Middle frontal gyrus (tissue), 1 donor: ENCODE measurements around the gene ROBO1.
"Not testable (repeated sequence)": the region's sequence is repeated elsewhere in the genome, so short reads cannot be mapped to it uniquely, and the experiment has no call there.

Experiments used
- DNase-seq: peaks from one replicate; pipeline ENCODE4 v3.0.0-alpha.2; 2015; ENCODE audit warnings: low spot score; ENCODE audit errors: extremely low spot score

The ROBO1 gene

DNA sequence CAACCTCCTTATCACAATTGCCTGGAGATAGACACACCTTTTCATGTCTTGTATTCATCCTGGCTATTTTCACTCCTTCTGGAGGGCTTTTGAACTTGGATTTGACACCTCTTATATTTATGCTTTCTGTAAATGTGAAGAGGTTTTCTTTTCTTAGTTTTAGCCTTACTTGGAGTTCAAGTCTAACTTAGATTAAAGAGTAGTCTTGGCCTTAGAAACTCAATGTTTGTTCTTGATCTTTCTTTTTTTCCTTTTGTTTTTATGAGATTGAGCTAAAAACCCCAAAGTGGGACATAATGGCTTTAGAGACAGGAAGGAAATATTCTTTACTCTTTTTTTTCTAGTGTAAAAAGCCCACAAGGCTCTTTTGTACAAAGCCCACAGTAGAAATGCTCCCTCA lies 1054.9 kb downstream of the ROBO1 start:
- no peak for DNase-seq

DNA sequence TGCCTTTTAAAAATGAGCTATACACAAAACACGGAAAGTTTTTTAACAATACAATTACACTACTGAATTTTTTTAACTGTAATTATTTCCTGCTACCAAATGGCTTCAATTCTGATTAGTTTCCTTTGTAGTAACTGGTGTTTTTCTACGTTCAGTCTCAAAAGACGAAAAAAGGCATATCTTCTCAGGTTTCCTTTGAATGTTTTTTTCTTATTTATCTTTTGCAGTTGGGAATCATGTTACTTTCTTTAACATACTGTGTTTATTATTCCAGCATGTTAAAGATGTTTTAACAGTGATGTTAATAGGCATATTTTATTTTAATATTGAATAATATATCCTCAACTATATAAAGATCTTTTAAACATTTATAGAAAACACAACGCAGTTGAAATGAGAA lies 1055.5 kb downstream of the ROBO1 start:
- no peak for DNase-seq

DNA sequence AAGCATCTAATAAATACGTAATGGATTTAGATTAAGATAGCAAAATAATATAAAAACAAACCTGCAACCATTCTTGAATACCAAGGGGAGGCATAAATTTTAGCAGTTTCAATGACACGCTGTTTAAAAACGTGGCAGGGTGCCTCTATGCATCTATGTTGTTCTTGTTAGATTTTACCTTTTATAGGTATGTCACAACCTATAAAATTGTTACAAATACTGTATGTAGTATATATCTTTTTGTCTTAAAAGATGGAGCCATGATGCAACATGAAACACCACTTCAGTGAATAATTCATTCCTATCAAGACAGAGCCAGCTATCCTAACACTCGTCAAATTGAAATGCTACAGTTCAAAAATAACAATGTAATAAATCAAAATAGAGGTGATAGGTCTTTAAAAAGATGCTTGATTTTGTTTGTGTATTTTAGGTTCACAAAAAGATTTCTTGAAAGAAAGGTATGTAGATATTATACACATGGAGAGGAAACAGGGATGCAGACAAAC lies 1059.2 kb downstream of the ROBO1 start:
- DNase-seq = no peak

DNA sequence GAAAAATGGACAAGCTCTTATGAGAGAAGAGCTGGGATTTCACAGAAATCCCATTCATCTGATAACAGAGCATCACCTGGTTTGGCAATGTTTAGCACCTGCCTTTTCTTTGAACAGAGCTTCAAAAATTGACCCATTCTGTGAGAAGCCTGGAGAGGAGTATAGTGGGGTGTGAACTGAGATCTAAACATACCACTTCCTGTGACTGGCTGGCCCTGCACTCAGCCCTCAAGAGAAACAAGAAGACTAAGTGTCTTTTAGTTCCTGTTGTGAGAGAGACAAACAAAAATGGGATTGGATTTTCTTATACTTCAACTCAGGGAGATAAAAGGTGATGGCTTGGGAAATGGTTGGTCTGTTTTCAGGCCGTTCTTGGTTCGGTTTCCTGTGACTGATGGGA lies 1060.2 kb downstream of the ROBO1 start:
- no peak for DNase-seq

DNA sequence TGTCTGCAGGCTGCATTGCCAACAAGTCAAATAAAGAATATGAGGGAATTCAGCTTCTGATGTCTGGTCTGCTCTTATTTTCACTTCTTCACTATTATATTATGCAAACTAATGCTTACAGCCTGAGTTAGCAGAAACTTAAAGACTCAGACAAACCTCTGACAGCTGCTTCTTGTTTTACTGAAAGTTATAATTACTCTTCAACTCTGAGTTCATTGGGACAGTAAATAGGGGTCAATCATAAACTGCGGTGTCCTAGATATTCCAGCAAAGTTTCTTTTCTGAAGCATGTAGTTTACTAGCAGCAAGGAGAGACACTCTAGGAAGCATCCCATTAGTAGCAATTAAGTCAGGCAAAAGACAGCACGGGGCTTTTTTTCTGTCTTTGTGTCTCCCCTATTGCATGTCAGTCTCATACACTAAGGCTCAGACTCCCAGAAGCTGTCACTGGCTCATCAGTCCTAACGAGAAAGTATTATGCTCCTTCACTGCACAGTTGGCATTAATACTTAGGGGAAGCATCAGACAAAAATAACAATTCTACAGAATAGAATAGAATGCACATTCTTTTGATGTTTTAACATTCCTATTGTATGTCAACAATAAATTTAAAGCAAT lies 1060.8 kb downstream of the ROBO1 start:
- no peak for DNase-seq

DNA sequence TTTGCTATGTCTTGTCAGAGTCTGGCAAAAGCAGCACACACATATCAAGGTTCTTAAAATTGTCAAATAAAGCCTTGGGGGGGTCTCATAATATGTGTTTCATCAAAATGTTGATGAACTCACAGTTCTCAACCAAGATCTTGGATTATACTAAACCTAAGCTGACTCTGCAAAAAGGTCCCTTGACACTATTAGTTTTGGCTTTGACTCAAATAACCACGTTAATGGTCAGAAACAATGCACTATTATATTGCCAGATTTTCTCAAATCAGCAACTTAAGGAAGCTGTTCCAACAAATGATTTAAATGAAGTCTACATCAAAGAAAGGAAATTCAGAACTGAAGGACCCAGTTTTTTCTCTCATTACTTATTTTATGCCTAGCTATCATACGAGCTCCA lies 1063.9 kb downstream of the ROBO1 start:
- DNase-seq = no peak

DNA sequence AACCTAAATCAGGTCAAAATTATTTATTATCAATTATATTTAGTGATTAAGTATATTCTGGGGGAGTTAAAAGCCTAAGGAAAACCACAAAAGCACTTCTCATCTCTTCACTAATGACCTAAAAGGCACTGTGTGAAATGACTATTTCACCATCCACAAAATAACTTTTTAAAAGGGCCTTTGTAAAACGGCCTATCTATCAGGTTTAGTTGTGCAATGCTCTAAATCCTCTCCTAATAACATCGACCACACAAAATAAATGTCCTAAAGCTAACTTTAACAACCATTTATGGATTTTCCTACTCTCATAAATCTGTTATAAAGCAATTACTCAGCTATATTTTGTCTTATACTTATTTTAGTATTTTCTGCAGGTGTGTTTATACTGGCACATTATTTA lies 1066.3 kb downstream of the ROBO1 start:
- no peak for DNase-seq

DNA sequence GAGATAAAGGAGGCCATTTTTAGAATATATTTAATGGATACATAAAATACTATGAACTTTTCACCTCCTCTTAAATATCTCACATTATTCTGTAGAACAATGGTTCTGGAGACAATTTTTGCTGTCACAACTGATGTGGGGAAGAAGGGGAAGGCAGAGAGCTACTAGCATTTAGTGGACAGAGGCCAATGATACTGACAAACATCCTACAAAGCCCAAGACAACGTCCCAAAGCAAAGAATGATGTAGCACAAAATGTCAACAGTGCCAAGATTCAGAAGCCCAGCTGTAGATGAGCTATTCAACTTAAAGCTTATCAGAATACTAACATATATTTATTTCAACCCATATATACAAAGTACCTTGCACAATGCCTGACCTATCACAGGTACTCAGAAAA lies 1069.4 kb downstream of the ROBO1 start:
- DNase-seq = no peak

DNA sequence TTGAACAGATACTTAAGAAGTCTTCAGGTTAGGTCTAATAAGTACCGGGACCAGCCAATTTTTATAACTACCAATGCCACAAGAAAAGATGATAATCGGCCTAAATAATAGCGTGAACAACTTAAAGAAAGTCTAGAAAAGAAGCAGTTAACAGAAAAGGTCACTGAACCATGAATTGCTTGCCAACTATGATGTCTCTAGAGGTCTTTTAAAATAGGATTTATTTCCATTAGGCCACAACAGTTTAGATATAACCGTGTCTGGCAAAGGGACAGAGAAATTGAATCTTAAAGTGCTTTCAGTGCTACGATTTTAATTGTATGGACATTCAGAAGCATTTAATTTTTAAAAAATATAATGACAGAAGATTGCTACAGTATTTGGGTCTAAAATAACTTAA lies 1070.4 kb downstream of the ROBO1 start:
- DNase-seq = no peak

DNA sequence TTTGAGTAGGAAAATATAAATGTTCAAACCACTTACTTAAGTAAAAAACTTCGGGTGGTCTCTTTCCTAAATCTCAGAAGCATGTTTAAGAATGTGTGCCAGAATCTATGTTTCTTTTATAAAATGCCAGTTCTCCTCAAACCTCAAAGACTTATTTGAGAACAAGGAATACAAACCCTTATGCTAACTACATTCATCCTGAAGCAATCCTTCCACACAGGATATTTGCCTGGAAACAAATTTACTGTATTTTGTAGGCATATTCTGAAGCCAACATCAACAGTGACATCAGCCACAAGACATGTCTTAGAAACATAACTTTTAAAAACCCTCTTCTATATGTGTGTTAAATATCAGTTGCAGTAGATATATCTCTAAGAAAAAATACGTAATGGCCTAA lies 1077.0 kb downstream of the ROBO1 start:
- no peak for DNase-seq

DNA sequence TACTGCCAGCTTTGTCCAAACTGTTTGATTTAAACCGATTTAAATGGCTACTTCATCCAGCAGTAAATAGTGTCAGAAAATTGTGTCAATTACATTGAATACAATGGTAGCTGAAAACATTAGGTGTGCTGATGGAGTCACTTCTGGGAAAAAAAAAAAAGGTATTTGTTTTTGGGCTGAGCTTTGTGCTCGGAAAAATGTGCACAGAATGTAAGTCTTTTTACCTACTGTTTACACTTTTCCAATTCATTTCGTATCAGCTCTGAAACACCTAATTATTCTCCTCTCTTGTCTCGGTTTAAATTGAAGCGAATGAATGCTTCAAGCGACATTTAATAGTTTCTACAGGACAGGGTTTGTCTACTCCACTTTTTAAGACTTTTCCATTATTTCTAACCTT lies 1078.4 kb downstream of the ROBO1 start:
- no peak for DNase-seq

DNA sequence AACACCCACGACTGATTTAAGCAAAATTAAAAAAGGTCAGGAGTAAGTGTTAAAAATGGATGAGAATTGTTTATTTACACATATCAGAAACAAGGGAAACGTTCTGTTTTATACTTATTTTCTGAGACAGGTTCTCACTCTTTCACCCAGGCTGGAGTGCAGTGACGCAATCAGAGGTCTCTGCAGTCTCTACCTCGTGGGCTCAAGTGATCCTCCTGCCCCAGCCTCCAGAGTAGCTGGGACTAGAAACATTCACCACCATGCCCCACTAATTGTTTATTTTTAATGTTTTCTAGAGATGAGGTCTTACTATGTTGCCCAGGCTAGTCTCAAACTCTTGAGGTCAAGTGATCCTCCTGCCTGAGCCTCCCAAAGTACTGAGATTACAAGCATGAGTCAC lies 1080.3 kb downstream of the ROBO1 start:
- DNase-seq = no peak

DNA sequence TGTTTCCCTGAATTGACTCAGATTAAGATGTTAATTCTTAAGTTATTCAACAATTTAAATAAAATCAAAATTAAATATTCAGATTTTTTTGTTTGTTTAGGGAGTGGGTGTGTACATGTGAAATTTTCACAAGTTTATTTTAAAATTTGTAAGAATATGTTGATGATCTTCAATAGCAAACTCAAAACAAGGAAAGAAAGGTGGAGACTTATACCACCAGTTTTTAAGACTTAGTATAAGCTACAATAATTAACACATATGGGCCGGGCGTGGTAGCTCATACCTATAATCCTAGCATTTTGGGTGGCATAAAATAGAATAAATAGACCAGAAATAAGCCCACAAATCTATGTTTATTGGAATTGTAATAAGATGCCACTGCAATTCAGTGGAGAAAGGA lies 1084.5 kb downstream of the ROBO1 start:
- DNase-seq = no peak

DNA sequence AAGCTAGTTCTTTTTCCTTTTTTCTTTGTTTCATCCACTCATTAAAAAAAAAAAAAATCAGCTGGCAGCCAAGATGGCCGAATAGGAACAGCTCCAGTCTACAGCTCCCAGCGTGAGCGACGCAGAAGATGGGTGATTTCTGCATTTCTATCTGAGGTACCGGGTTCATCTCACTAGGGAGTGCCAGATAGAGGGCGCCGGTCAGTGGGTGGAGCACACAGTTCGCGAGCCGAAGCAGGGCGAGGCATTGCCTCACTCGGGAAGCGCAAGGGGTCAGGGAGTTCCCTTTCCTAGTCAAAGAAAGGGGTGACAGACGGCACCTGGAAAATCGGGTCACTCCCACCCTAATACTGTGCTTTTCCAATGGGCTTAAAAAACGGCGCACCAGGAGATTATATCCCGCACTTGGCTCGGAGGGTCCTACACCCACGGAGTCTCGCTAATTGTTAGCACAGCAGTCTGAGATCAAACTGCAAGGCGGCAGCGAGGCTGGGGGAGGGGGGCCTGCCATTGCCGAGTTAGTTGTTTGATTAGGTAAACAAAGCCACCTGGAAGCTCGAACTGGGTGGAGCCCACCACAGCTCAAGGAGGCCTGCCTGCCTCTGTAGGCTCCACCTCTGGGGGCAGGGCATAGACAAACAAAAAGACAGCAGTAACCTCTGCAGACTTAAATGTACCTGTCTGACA lies 1092.5 kb downstream of the ROBO1 start:
- DNase-seq = not testable (repeated sequence)

DNA sequence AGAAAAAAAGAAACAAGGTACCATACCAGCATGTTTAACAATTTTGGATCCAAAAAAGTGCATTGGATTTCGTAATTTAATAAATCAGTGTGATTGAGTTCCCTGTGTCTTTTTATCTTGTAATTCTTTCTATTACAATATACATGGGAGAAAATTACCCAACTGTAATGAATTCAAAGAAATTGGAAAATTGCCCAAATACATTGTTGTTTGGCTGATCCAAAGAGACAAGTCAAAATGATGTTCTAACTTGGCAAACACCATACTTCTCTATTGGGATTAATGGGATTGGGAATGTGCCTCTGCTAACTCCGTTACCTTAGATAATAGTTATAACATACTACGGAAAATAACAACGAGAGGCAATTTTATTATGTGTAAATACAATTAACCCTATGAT lies 1097.1 kb downstream of the ROBO1 start:
- no peak for DNase-seq

DNA sequence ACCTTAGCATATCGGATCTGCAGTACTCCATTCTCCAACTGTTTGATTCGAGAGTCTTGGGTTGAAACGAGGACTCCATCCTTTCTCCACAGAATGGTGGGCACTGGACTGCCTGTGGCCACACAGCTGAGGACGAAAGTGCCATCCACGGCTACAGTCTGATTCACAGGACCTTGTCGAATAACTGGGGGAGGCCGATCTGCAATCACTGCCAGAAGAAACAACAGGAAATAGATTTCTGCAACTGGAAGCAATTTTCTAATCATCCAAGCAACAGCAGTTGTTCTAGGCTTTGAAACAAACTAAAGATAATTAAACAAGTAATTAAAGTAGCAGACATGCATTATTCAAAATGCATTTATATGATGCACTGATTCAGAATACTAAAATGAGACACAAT lies 1097.7 kb downstream of the ROBO1 start:
- no peak for DNase-seq

DNA sequence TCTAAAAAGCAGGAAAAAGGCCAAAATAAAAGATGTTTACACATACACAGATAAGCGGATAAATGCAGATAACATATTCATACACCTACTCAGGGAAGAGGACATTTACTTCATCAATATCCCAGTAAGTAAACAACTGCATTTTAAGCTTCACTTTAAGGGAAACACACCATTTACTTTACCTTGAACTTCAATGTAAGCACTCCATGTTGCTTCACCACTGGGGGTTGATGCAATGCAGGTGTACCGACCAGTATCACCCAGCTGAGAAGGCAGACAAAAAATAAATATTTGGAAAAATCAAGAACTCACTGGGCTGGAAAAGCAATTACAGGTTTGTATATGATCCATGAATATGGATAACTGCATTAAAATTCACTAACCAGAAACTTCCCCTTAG lies 1099.5 kb downstream of the ROBO1 start:
- DNase-seq = no peak

DNA sequence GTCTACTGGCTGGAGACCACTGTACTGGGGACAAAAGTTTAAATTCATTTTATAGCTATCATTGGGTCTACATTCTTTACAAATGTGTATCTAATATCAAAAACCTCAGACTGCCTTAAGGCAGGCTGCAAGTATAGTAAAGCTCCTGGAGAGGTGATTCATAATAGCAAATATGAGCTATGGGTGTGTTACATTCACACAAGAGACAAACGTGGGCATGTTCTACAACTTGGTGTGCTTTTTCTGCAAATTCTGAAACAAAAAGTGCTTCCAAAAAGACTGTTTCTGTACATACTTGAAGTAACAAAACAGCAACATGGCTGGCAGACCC lies 1101.4 kb downstream of the ROBO1 start:
- DNase-seq = no peak

DNA sequence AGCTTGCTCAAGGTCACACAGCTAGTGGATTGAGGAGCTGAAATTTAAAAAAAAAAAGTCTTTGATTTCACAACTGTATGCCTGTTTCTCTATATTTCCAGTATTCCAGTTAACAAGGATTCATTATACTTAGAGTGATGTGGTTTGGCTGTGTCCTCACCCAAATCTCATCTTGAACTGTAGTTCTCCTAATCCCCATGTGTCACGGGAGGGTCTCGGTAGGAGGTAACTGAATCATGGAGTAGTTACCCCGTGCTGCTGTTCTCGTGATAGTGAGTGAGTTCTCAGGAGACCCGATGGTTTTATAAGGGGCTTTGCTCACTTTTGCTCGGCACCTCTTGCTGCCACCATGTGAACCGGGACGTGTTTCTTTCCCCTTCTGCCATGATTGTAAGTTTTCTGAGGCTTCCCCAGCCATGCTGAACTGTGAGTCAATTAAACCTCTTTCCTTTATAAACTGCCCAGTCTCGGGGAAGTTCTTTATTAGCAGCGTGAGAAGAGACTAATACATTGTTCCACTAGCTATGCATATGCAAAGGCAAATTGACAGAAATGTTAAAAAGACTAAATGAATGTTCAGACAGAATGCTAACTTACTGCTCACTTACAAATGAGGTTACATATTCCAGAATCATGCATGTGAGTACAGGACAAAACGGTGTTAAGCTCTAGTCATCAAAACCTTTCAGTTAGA lies 1101.9 kb downstream of the ROBO1 start:
- no peak for DNase-seq

DNA sequence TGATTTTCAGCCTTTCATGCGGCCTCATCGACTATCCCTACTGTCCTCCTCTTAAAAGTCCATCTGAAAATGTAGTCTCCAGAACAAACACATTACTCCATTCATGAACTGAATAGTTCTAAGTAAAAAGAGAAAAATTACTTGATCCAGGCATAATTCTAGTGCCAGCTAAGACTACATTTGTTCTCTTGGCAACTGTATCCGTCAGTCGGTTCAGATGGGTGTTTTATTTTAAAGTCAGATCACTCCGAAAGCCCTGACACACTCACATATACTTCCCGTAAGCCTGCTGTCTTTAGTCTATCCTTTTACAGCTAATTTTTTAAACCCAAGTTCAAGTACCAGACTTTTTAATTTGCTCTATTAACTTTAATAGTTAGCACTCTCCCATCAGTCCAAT lies 1102.7 kb downstream of the ROBO1 start:
- no peak for DNase-seq

DNA sequence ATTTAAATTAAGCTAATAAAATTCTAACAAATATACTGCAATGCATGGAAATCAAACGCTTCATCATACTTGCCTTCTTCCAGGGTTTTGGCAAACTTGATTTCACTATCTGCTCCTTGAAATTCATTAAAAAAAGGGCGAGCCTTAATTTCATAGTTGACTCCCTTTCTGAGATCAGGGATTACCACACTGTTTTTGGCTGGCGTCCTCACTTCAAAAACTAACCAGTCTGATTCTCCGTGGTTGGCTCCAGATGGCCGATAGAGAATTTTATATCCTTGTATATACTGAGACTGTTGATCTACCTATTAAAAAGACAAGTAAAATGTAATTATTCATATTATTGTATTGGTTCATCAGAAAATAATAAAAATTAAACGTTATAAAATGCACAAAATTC lies 1106.8 kb downstream of the ROBO1 start:
- no peak for DNase-seq

DNA sequence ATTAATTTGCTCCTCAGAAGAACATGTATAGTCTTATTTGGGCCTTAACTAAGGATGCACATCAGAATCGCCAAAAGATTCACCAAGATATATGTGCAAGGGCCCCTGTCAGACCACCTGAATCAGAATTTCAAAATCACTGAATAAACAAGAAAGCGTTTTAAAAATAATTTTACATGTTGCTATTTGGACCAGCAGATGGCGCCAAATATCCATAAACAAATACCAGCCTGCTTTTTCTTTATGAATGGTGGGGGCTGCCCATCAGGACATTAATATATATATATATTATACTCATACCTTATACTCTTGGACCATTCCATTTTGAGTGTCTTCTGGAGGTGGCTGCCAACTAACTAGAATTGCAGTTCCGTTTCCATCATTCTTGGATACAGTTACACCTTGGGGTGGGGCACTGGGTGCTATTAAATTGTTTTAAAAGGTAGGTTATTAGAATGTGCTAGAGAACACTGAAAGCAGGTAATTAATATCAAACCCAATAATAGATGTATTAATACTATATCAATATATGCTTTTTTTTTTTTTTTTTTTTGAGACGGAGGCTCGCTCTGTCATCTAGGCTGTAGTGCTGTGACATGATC lies 1108.3 kb downstream of the ROBO1 start:
- peak; percentile 34 for DNase-seq
